ENCODE results near the gene FRK.

FRK gene

GRCh38 chr6:116060572-116061283, at the start of gene FRK:
Gene FRK, minus strand, starts transcription at chr6:116060891. Its CDS starts 580 bp downstream, at chr6:116060311.
- H3K4me3 ChIP-seq (ENCODE audit: control insufficient read depth, low read depth, low read length) = peak within 1 kb of the TSS; percentile 31
- TF ChIP-seq, protein P1, sequence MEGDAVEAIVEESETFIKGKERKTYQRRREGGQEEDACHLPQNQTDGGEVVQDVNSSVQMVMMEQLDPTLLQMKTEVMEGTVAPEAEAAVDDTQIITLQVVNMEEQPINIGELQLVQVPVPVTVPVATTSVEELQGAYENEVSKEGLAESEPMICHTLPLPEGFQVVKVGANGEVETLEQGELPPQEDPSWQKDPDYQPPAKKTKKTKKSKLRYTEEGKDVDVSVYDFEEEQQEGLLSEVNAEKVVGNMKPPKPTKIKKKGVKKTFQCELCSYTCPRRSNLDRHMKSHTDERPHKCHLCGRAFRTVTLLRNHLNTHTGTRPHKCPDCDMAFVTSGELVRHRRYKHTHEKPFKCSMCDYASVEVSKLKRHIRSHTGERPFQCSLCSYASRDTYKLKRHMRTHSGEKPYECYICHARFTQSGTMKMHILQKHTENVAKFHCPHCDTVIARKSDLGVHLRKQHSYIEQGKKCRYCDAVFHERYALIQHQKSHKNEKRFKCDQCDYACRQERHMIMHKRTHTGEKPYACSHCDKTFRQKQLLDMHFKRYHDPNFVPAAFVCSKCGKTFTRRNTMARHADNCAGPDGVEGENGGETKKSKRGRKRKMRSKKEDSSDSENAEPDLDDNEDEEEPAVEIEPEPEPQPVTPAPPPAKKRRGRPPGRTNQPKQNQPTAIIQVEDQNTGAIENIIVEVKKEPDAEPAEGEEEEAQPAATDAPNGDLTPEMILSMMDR (IDR thresholded peaks at IDR 0.05; ENCODE audit: control insufficient read depth, insufficient read depth, low read depth, low read length, missing control alignments) = peak; percentile 47
- DNase-seq (ENCODE audit: low read depth) = no peak

DNA sequence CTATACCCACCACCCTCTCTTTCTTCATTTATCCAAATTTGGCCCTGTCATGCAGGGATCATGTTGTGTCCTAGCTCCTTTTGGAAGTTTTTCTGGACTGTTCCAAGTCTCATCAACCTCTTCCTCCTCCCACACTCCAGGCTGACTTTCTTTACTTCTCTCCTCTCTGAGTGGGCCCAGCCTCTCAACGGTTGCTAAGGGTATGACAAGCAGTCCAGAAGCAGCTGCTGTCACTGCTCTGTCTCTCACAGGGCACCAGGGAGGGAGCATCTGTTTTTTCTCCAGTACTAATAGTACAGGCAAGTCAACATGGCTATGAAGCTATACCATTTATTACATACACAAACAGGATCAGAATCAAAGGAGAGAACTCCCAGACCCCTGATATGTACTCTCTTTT, 48.1 kb upstream of the FRK start:
- no peak overlapping the region for H3K4me3 ChIP-seq (ENCODE audit: control insufficient read depth, low read depth, low read length)
- DNase-seq (ENCODE audit: low read depth) = no peak
- TF ChIP-seq, protein P1 (IDR thresholded peaks at IDR 0.05; ENCODE audit: control insufficient read depth, insufficient read depth, low read depth, low read length, missing control alignments) = no peak

DNA sequence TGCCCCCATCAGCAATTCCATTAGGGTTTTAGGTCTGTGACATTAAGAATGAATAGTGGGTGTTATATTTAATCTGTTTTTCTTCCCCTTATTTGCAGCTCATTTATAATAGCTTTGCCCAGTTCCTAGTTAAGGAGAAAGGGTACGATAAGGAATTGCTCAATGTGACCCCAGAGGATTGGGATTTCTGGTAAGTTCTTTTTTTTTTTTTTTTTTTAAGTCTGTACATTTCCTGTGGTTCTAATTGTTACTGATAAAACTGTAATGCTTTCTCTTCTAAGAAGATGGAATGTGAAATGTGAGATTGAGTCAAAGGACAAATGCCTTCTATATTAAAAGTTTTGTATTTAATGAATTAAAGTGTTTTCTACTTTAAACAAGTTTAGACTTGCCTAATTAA, 45.5 kb upstream of the FRK start:
- TF ChIP-seq, protein P1 (IDR thresholded peaks at IDR 0.05; ENCODE audit: control insufficient read depth, insufficient read depth, low read depth, low read length, missing control alignments) = no peak
- DNase-seq (ENCODE audit: low read depth) = no peak
- H3K4me3 ChIP-seq (ENCODE audit: control insufficient read depth, low read depth, low read length) = no peak overlapping the region

DNA sequence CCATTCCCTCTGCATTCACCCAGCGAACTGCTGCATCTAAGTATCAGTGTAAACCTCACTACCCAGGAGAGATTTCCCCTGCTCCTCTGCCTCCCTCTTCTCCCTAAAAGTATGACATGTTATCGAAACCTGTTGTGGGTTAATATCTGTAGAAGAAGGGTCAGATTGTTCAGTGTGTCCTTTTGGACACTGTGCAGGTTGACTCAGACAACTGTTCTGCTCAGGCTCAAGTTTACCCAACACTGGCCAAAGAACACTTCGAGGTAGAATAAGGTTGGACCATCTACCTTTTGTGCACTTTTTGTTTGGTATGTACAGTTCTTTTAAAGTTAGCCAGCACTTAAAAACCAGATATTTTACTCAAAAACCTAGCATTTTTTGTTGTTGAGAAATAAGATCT, 44.6 kb upstream of the FRK start:
- TF ChIP-seq, protein P1 (IDR thresholded peaks at IDR 0.05; ENCODE audit: control insufficient read depth, insufficient read depth, low read depth, low read length, missing control alignments) = no peak
- no peak for DNase-seq (ENCODE audit: low read depth)
- H3K4me3 ChIP-seq (ENCODE audit: control insufficient read depth, low read depth, low read length) = no peak overlapping the region

GRCh38 chr6:116104636-116105035, 43.9 kb upstream of the FRK start:
- DNase-seq (ENCODE audit: low read depth) = no peak
- no peak overlapping the region for H3K4me3 ChIP-seq (ENCODE audit: control insufficient read depth, low read depth, low read length)
- TF ChIP-seq, protein P1 (IDR thresholded peaks at IDR 0.05; ENCODE audit: control insufficient read depth, insufficient read depth, low read depth, low read length, missing control alignments) = no peak

DNA sequence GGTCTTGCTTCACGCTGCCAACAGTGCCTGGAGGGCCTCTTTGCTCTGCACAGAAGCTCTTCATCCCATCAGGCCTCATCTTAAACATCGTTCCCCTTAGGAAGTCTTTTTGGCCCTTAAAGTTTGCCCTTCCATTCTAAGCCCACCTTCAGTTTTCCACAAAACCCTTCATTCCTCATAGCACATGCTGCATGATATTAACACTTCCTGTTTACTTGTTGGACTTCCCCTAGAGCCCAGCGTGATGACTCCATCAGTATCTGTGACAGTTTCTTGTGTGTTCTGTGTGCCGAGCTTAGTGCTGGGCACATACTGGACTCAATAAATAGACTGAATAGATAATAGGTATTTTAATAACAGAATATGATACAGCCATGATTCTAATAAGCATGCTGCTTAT, 42.2 kb upstream of the FRK start:
- no peak for DNase-seq (ENCODE audit: low read depth)
- H3K4me3 ChIP-seq (ENCODE audit: control insufficient read depth, low read depth, low read length) = no peak overlapping the region
- TF ChIP-seq, protein P1 (IDR thresholded peaks at IDR 0.05; ENCODE audit: control insufficient read depth, insufficient read depth, low read depth, low read length, missing control alignments) = no peak
